K562 (cell line): ENCODE data around the gene BDNF. TPM values are rescaled to one million over a fixed set of nuclear protein-coding genes. Genes with fewer than 3 reads are reported as not detected.

ENCODE experiments used
- ATAC-seq: fragments of 200-7000 bp; cut with Tn5 transposase; 3 replicates; pipeline ENCODE4 v1.9.1; 2020; ENCODE audit warnings: moderate library complexity
- BruUV-seq: library from RNA; stranded (reverse); fragments of 400-500 nt; replicated peaks from 2 replicates; lab custom pipeline; 2021; lab: Mats Ljungman, UMichigan
- CTCF ChIA-PET: fragments of 300-600 bp; formaldehyde crosslinking; extraction: SDS; loops from one replicate; lab custom pipeline; 2021; ENCODE audit warnings: low intra/inter-chr PET ratio; lab: Yijun Ruan, JAX
- POLR2A ChIA-PET: fragments of 300-600, 350-650 bp; sonication (Branson Sonifier 250); formaldehyde crosslinking; extraction: SDS; loops from one replicate; lab custom pipeline; 2021; ENCODE audit warnings: antibody characterized with exemption, inconsistent platforms; lab: Yijun Ruan, JAX
- DNase-seq, 4 experiments: peaks; one replicate each; pipeline versions ENCODE4 v3.0.0 to v3.0.0-alpha.2; 2011 to 2018; ENCODE audit warnings: low spot score in 3 of 4, mixed read lengths in 3 of 4; ENCODE audit errors: extremely low read depth in 1 of 4
- FAIRE-seq: peaks from 2 replicates; lab custom pipeline; 2011; peaks lifted over from hg19 to GRCh38; lab: Jason Lieb, UNC
- H2AFZ ChIP-seq: 2 replicates; pipeline ENCODE4 v1.6.0; 2011; ENCODE audit warnings: low read depth, low read length, control low read depth, inconsistent platforms
- H3K27ac ChIP-seq: fragments of 200-600 bp; 3 replicates; pipeline ENCODE4 v1.8.0; 2011; ENCODE audit warnings: low read depth, mild to moderate bottlenecking, control low read depth, inconsistent platforms, low read length, moderate library complexity, mixed read lengths; ENCODE audit errors: extremely low read depth
- H3K27me3 ChIP-seq, 2 experiments: fragments of 300-600 bp in 1 of 2; 2 replicates in 1 of 2; 3 replicates in 1 of 2; pipeline versions ENCODE4 v1.6.0 to v1.8.0; 2011; ENCODE audit warnings: inconsistent platforms in 2 of 2, low read length in 2 of 2, mild to moderate bottlenecking in 1 of 2, mixed read lengths in 1 of 2, moderate library complexity in 1 of 2; ENCODE audit not compliant: control insufficient read depth in 2 of 2, insufficient read depth in 2 of 2
- H3K36me3 ChIP-seq: fragments of 300-600 bp; 3 replicates; pipeline ENCODE4 v1.8.0; 2011; ENCODE audit warnings: mild to moderate bottlenecking, low read length, inconsistent platforms; ENCODE audit not compliant: control insufficient read depth, insufficient read depth
- H3K4me1 ChIP-seq, 2 experiments: fragments of 200-600 bp in 1 of 2; replicated peaks in 1 of 2; 2 replicates in 1 of 2; 3 replicates in 1 of 2; pipeline versions ENCODE4 v1.5.1 to v1.8.0; 2011; ENCODE audit warnings: inconsistent platforms in 2 of 2, low read length in 2 of 2, mild to moderate bottlenecking in 1 of 2, mixed read lengths in 1 of 2, moderate library complexity in 1 of 2; ENCODE audit not compliant: control insufficient read depth in 2 of 2, insufficient read depth in 2 of 2
- H3K4me2 ChIP-seq: 2 replicates; pipeline ENCODE4 v1.6.1; 2011; ENCODE audit warnings: low read length, control low read depth, inconsistent platforms, mixed read lengths; ENCODE audit not compliant: insufficient read depth
- H3K4me3 ChIP-seq: fragments of 200-600 bp; sonication (generic), shearing (Covaris generic); 2 replicates; pipeline ENCODE4 v1.5.1; 2016; ENCODE audit warnings: control low read depth, inconsistent platforms
- H3K79me2 ChIP-seq: fragments of 200-600 bp; 3 replicates; pipeline ENCODE4 v1.8.0; 2011; ENCODE audit warnings: low read length, inconsistent platforms; ENCODE audit not compliant: control insufficient read depth, insufficient read depth
- H3K9ac ChIP-seq, 2 experiments: 2 replicates each; pipeline versions ENCODE4 v1.6.0 to v1.6.1; 2011; ENCODE audit warnings: low read depth in 2 of 2, low read length in 2 of 2, control low read depth in 1 of 2, inconsistent platforms in 1 of 2, mild to moderate bottlenecking in 1 of 2, mixed read lengths in 1 of 2; ENCODE audit not compliant: insufficient read depth in 1 of 2
- H3K9me1 ChIP-seq: one replicate; pipeline ENCODE4 v1.6.0; 2011; ENCODE audit warnings: inconsistent platforms, mild to moderate bottlenecking, low read length, moderate library complexity; ENCODE audit not compliant: control insufficient read depth, insufficient read depth
- H3K9me3 ChIP-seq: replicated peaks from 2 replicates; pipeline ENCODE4 v1.5.1; 2011; ENCODE audit warnings: low read depth, low read length, inconsistent platforms; ENCODE audit not compliant: control insufficient read depth, insufficient read depth
- H4K20me1 ChIP-seq: replicated peaks from 2 replicates; pipeline ENCODE4 v1.6.1; 2011; ENCODE audit warnings: low read length, inconsistent platforms, mixed read lengths; ENCODE audit not compliant: control insufficient read depth, insufficient read depth
- CTCF ChIP-seq, 3 experiments: IDR thresholded peaks in 2 of 3; conservative IDR thresholded peaks in 1 of 3; 2 replicates each; pipeline ENCODE4 v1.5.1; 2011 to 2012; ENCODE audit warnings: low read length in 3 of 3, mild to moderate bottlenecking in 3 of 3, control low read depth in 2 of 3, improper control_type of control experiment in 1 of 3, inconsistent platforms in 1 of 3, low read depth in 1 of 3, mixed read lengths in 1 of 3, moderate library complexity in 1 of 3; ENCODE audit not compliant: insufficient read depth in 2 of 3
- FOXK2 ChIP-seq, 2 experiments: fragments of 450-650 bp; IDR thresholded peaks in 1 of 2; conservative IDR thresholded peaks in 1 of 2; 2 replicates each; pipeline ENCODE4 v1.6.1; 2016; ENCODE audit warnings: low read depth in 2 of 2, mild to moderate bottlenecking in 1 of 2
- THRAP3 ChIP-seq: fragments of 450-650 bp; IDR thresholded peaks from 2 replicates; pipeline ENCODE4 v1.6.1; 2016; ENCODE audit warnings: mild to moderate bottlenecking, inconsistent platforms, borderline replicate concordance
- ZNF445 ChIP-seq: fragments of 250-450 bp; sonication (Bioruptor Pico); IDR thresholded peaks from 2 replicates; pipeline ENCODE4 v1.4.0; 2020; ENCODE audit warnings: low read depth, mild to moderate bottlenecking, moderate library complexity
- WGBS: fragments of 100-300 bp; shearing (Covaris generic); methylation state at CpG from one replicate; pipeline ENCODE4 v1.1.6; 2016; ENCODE audit warnings: low coverage, mixed read lengths; ENCODE audit not compliant: insufficient coverage; ENCODE audit errors: missing lambda C conversion rate; 5-methylcytosine and 5-hydroxymethylcytosine counted together
- in situ Hi-C: fragments of 300-500 bp; cut with MboI; formaldehyde crosslinking; loops from 4 replicates; pipeline ENCODE4 v1.15.0; 2018; ENCODE audit warnings: inconsistent platforms, mixed read lengths
- intact Hi-C: fragments of 100-400 bp; cut with micrococcal nuclease; formaldehyde crosslinking; loops from 2 replicates; pipeline ENCODE4 v1.14.2; 2022
- polyA plus RNA-seq, 8 experiments: library from polyadenylated mRNA; depleted of rRNA in 4 of 8; stranded (reverse) in 5 of 8; unstranded in 3 of 8; fragments of >200 nt; fragmentation: Nextera tagmentation in 2 of 8; fragmentation: Illumina TruSeq in 1 of 8; extraction: Ambion mirVana in 2 of 8; extraction: Trizol in 1 of 8; gene quantifications; 2 replicates each; pipeline versions ENCODE4 v1.2.1 to v1.2.3, GENCODE V29; 2011 to 2014; ENCODE audit warnings: inconsistent platforms in 1 of 8, missing spikeins in 1 of 8
- total RNA-seq, 7 experiments: library from RNA; depleted of rRNA in 6 of 7; stranded (reverse); fragments of >200 nt in 6 of 7; fragmentation: Illumina TruSeq in 2 of 7; extraction: Trizol in 2 of 7; gene quantifications; 2 replicates each; pipeline versions ENCODE4 v1.2.1 to v1.2.3, GENCODE V29; 2011 to 2021; ENCODE audit warnings: low replicate concordance in 1 of 7

The BDNF gene
- total and polyA plus RNA-seq, 9 of the 15 experiments (the other 6 are each of a cell fraction or from before 2014, with no cell fraction given): 0.04 TPM; not detected in 8

GRCh38 chr11:27705873-27706820 is 5.9 kb upstream of the BDNF start:
- 1% methylated on average over 5 of the region's 5 CpGs for WGBS
- no peak overlapping the region for H2AFZ ChIP-seq
- H3K4me2 ChIP-seq: no peak overlapping the region
- CTCF ChIA-PET: no interaction called here
- no peak overlapping the region for H3K4me3 ChIP-seq
- no peak overlapping the region for H3K9ac ChIP-seq
- POLR2A ChIA-PET: no interaction called here
- FAIRE-seq: peak; percentile 68
- BruUV-seq: no TSS peak
- no peaks in the 10 kb centered on the region for H3K79me2 ChIP-seq
- intact Hi-C loops (loop anchor here (5.0 kb wide), 1 partner anchor 821 kb away; no protein-coding TSS in a partner anchor), in situ Hi-C loops (no loop called here)
- TF ChIP-seq THRAP3 (no peak), ZNF445 (CRISPR knock-in tag) (no peak), FOXK2 (conservative IDR thresholded peaks at IDR 0.05 in 1 of 2, IDR thresholded peaks at IDR 0.05 in 1 of 2; ENCODE audit: low read depth in 2 of 2) (0 out of 4 replicates have a peak, but pooled peaks of 1 of the 2 experiments have one; percentile 18), CTCF (IDR thresholded peaks at IDR 0.05 in 2 of 3, conservative IDR thresholded peaks at IDR 0.05 in 1 of 3; ENCODE audit: insufficient read depth in 2 of 3, low read depth in 1 of 3, low read length in 3 of 3) (peak; percentile 32 to 63 (median 50); a peak in 4 of 6 replicates)
- H3K27me3 ChIP-seq: no peaks in the 10 kb centered on the region; a peak in 1 of 5 replicates
- no peak overlapping the region for H3K27ac ChIP-seq
- ATAC-seq: peak; percentile 79
- H3K4me1 ChIP-seq: no peaks in the 10 kb centered on the region; a peak in 1 of 5 replicates
- no peaks in the 10 kb centered on the region for H3K36me3 ChIP-seq
- DNase-seq: peak; percentile 18 to 62 (median 58)
- H4K20me1 ChIP-seq: no peaks in the 10 kb centered on the region
- H3K9me3 ChIP-seq: no peaks in the 10 kb centered on the region
- H3K9me1 ChIP-seq: no peaks in the 10 kb centered on the region
